CD4-positive, alpha-beta T cell (primary cell): ENCODE data around the gene FDX2. TPM values are rescaled to one million over a fixed set of nuclear protein-coding genes. Genes with fewer than 3 reads are reported as not detected.
A peak's percentile ranks its signal among the peaks of the same experiment; 100 is the strongest.

Experiments
- ATAC-seq: fragments of 200-7000 bp; cut with Tn5 transposase; one replicate; pipeline ENCODE4 v1.10.0; 2022; ENCODE audit warnings: mild to moderate bottlenecking; ENCODE audit not compliant: poor library complexity
- CTCF ChIA-PET: fragments of 350-600 bp; sonication (Branson Sonifier 250); formaldehyde crosslinking; loops from one replicate; lab custom pipeline; 2021; ENCODE audit warnings: antibody characterized with exemption, inconsistent platforms; lab: Charles Lee
- POLR2A ChIA-PET: fragments of 350-600 bp; sonication (Branson Sonifier 250); formaldehyde crosslinking; loops from one replicate; lab custom pipeline; 2021; ENCODE audit warnings: antibody characterized with exemption, inconsistent platforms; lab: Charles Lee
- DNase-seq, 14 experiments: peaks; one replicate each; pipeline ENCODE4 v3.0.0-alpha.2; 2013 to 2020; ENCODE audit warnings: mixed read lengths in 2 of 14
- H3K27ac ChIP-seq, 2 donors: one replicate each; pipeline versions ENCODE4 v1.5.1 to v1.7.0; 2013; ENCODE audit warnings: low read length in 2 of 2, low read depth in 1 of 2, mild to moderate bottlenecking in 1 of 2
- H3K27me3 ChIP-seq, 2 experiments: 1 replicate in 1 of 2; 2 replicates in 1 of 2; pipeline versions ENCODE4 v1.6.1 to v1.7.0; 2013; ENCODE audit warnings: low read length in 2 of 2, control low read depth in 1 of 2, mild to moderate bottlenecking in 1 of 2, moderate library complexity in 1 of 2; ENCODE audit not compliant: insufficient read depth in 2 of 2, control insufficient read depth in 1 of 2
- H3K36me3 ChIP-seq: one replicate; pipeline ENCODE4 v1.6.1; 2013; ENCODE audit warnings: low read length, control low read depth; ENCODE audit not compliant: insufficient read depth
- H3K4me1 ChIP-seq: one replicate; pipeline ENCODE4 v1.6.1; 2013; ENCODE audit warnings: low read length, control low read depth; ENCODE audit not compliant: insufficient read depth
- H3K4me3 ChIP-seq: one replicate; pipeline ENCODE4 v1.5.1; 2013; ENCODE audit warnings: mild to moderate bottlenecking, low read length, moderate library complexity
- H3K9me3 ChIP-seq, 2 experiments: 1 replicate in 1 of 2; 2 replicates in 1 of 2; pipeline versions ENCODE4 v1.6.1 to v1.7.0; 2013; ENCODE audit warnings: low read length in 2 of 2, mild to moderate bottlenecking in 2 of 2, control low read depth in 1 of 2, moderate library complexity in 1 of 2; ENCODE audit not compliant: control insufficient read depth in 1 of 2, insufficient read depth in 1 of 2
- H3K27ac Mint-ChIP-seq: one replicate; pipeline ENCODE4 v1.8.0; 2020; ENCODE audit warnings: mixed read lengths
- H3K27me3 Mint-ChIP-seq: one replicate; pipeline ENCODE4 v1.8.0; 2021; ENCODE audit warnings: mixed read lengths
- H3K36me3 Mint-ChIP-seq: one replicate; pipeline ENCODE4 v1.8.0; 2021; ENCODE audit warnings: low read depth, mixed read lengths
- H3K4me1 Mint-ChIP-seq: one replicate; pipeline ENCODE4 v1.8.0; 2021; ENCODE audit warnings: low read depth, mixed read lengths
- H3K4me3 Mint-ChIP-seq: one replicate; pipeline ENCODE4 v1.8.0; 2020; ENCODE audit warnings: mild to moderate bottlenecking, mixed read lengths
- H3K9me3 Mint-ChIP-seq: one replicate; pipeline ENCODE4 v1.8.0; 2020; ENCODE audit warnings: mixed read lengths
- CTCF ChIP-seq: fragments of 200-600 bp; IDR thresholded peaks from one replicate; pipeline ENCODE4 v1.8.0; 2022; ENCODE audit warnings: antibody characterized with exemption, mild to moderate bottlenecking
- intact Hi-C, 2 experiments: fragments of 100-400 bp; cut with DNase I in 1 of 2; cut with micrococcal nuclease in 1 of 2; formaldehyde crosslinking; loops; one replicate each; pipeline versions ENCODE4 v1.15.1 to v1.9.0; 2023 to 2025; cut with DNase I, micrococcal nuclease
- total RNA-seq, 174 experiments: library from RNA in 2 of 174; stranded (reverse) in 2 of 174; gene quantifications; one replicate each; pipeline ENCODE4 v1.2.3 and lab custom pipeline; 2021 to 2026

Gene FDX2
- total RNA-seq, 2 experiments from 2014 or later: 1.2 to 1.9 TPM

- no peak for TF ChIP-seq CTCF
- DNase-seq: peak in 2 of 14 experiments; percentile 44 to 54
- Histone ChIP-seq H3K36me3 (peaks cover 9% of the 10 kb centered on the region), H3K27me3 (no peaks in the 10 kb centered on the region), H3K27ac (no peak overlapping the region), H3K9me3 (no peaks in the 10 kb centered on the region), H3K4me3 (no peak overlapping the region), H3K4me1 (no peaks in the 10 kb centered on the region)
- H3K27me3 Mint-ChIP-seq: no peaks in the 10 kb centered on the region
- no peak overlapping the region for H3K27ac Mint-ChIP-seq
- ATAC-seq: no peak
- no peaks in the 10 kb centered on the region for H3K4me1 Mint-ChIP-seq
- CTCF ChIA-PET: no interaction called here
- intact Hi-C loops: no loop called here
- POLR2A ChIA-PET: no interaction called here
- peaks cover 13% of the 10 kb centered on the region for H3K36me3 Mint-ChIP-seq
- H3K9me3 Mint-ChIP-seq: no peaks in the 10 kb centered on the region
- H3K4me3 Mint-ChIP-seq: no peak overlapping the region
Measured at GRCh38 chr19:10346509-10346908, 30.7 kb upstream of the FDX2 start.

- H3K9me3 Mint-ChIP-seq: no peaks in the 10 kb centered on the region
- no peak for DNase-seq
- H3K27me3 Mint-ChIP-seq: no peaks in the 10 kb centered on the region
- peaks cover 4% of the 10 kb centered on the region for H3K4me1 Mint-ChIP-seq
- no peaks in the 10 kb centered on the region for H3K36me3 Mint-ChIP-seq
- intact Hi-C loops: no loop called here
- H3K9me3 ChIP-seq: no peaks in the 10 kb centered on the region
- no peak overlapping the region for H3K27ac ChIP-seq
- no peak overlapping the region for H3K4me3 Mint-ChIP-seq
- TF ChIP-seq CTCF: no peak
- H3K4me1 ChIP-seq: peaks cover 12% of the 10 kb centered on the region
- no peaks in the 10 kb centered on the region for H3K27me3 ChIP-seq
- H3K4me3 ChIP-seq: no peak overlapping the region
- no peak for ATAC-seq
- ChIA-PET CTCF (interaction anchor here (0.9 kb wide), 1 partner anchor 86 kb away, joined by 3 read pairs; no protein-coding TSS in a partner anchor), POLR2A (interaction anchor here (0.5 kb wide), 1 partner anchor 36 kb away, joined by 3 read pairs; the partner anchor contains the start of gene TYK2)
- H3K27ac Mint-ChIP-seq: no peak overlapping the region
- peaks cover under 1% of the 10 kb centered on the region for H3K36me3 ChIP-seq
Measured at GRCh38 chr19:10344780-10345179, 29.0 kb upstream of the FDX2 start.

- no peak for DNase-seq
Measured at GRCh38 chr19:10343495-10343894, 27.7 kb upstream of the FDX2 start.

More at GRCh38 chr19:10343495-10343894, 27.7 kb upstream of the FDX2 start:
- Histone ChIP-seq H3K4me3 (no peak overlapping the region), H3K27me3 (no peaks in the 10 kb centered on the region), H3K9me3 (no peaks in the 10 kb centered on the region), H3K4me1 (peaks cover 24% of the 10 kb centered on the region), H3K36me3 (no peaks in the 10 kb centered on the region), H3K27ac (no peak overlapping the region)
- peaks cover 8% of the 10 kb centered on the region for H3K36me3 Mint-ChIP-seq
- POLR2A ChIA-PET: interaction anchor here (0.9 kb wide), 1 partner anchor 10 kb away, joined by 5 read pairs; the partner anchor contains the start of gene RAVER1
- intact Hi-C loops: no loop called here
- H3K27me3 Mint-ChIP-seq: no peaks in the 10 kb centered on the region
- no peak for ATAC-seq
- no peak for TF ChIP-seq CTCF
- no peak overlapping the region for H3K27ac Mint-ChIP-seq
- H3K4me1 Mint-ChIP-seq: peaks cover 17% of the 10 kb centered on the region
- CTCF ChIA-PET: interaction anchor here (0.7 kb wide), 1 partner anchor 63 kb away, joined by 4 read pairs; no protein-coding TSS in a partner anchor
- no peak overlapping the region for H3K4me3 Mint-ChIP-seq
- no peaks in the 10 kb centered on the region for H3K9me3 Mint-ChIP-seq
